GM12878 (cell line): Measurements from ENCODE around the gene ITGA1. TPM values are rescaled to one million over a fixed set of nuclear protein-coding genes. Genes with fewer than 3 reads are reported as not detected.

Source experiments
- ATAC-seq: fragments of 200-7000 bp; cut with Tn5 transposase; 3 replicates; pipeline ENCODE4 v1.9.1; 2020; ENCODE audit warnings: mild to moderate bottlenecking, moderate library complexity
- BruUV-seq: library from RNA; stranded (reverse); fragments of 400-500 nt; replicated peaks from 2 replicates; lab custom pipeline; 2021; lab: Mats Ljungman, UMichigan
- CTCF ChIA-PET: fragments of 300-600 bp; sonication (Branson Sonifier 250); formaldehyde crosslinking; extraction: SDS; loops from one replicate; lab custom pipeline; 2021; ENCODE audit warnings: inconsistent platforms; lab: Yijun Ruan, JAX
- POLR2A ChIA-PET: fragments of 350-600 bp; formaldehyde crosslinking; extraction: SDS; loops from one replicate; lab custom pipeline; 2021; ENCODE audit warnings: inconsistent platforms; lab: Charles Lee
- RAD21 ChIA-PET: fragments of 300-600 bp; sonication (Branson Sonifier 250); formaldehyde crosslinking; loops from one replicate; lab custom pipeline; 2023; ENCODE audit warnings: antibody characterized with exemption; ENCODE audit not compliant: unreplicated experiment; lab: Charles Lee
- SMC1A ChIA-PET: fragments of 300-600 bp; sonication (Branson Sonifier 250); formaldehyde crosslinking; loops from one replicate; lab custom pipeline; 2023; ENCODE audit not compliant: unreplicated experiment, uncharacterized antibody; lab: Charles Lee
- DNase-seq: peaks from one replicate; pipeline ENCODE4 v3.0.0-alpha.2; 2011; ENCODE audit warnings: low read depth, low spot score
- FAIRE-seq: peaks from 3 replicates; lab custom pipeline; 2011; peaks lifted over from hg19 to GRCh38; lab: Jason Lieb, UNC
- H2AFZ ChIP-seq: 2 replicates; pipeline ENCODE4 v1.6.0; 2011; ENCODE audit warnings: low read depth, low read length, control low read depth; ENCODE audit not compliant: control insufficient read depth
- H3K27ac ChIP-seq: 2 replicates; pipeline ENCODE4 v1.5.1; 2011; ENCODE audit warnings: control low read depth; ENCODE audit not compliant: control insufficient read depth, insufficient read depth
- H3K27me3 ChIP-seq, 2 experiments: replicated peaks in 1 of 2; 2 replicates each; pipeline versions ENCODE4 v1.6.0 to v1.6.1; 2011; ENCODE audit warnings: low read length in 1 of 2; ENCODE audit not compliant: control insufficient read depth in 2 of 2, insufficient read depth in 2 of 2
- H3K36me3 ChIP-seq, 2 experiments: 2 replicates each; pipeline ENCODE4 v1.5.1; 2011; ENCODE audit warnings: low read length in 1 of 2; ENCODE audit not compliant: control insufficient read depth in 2 of 2, insufficient read depth in 2 of 2
- H3K4me1 ChIP-seq: 2 replicates; pipeline ENCODE4 v1.6.1; 2011; ENCODE audit warnings: mild to moderate bottlenecking, low read length, moderate library complexity, mixed read lengths; ENCODE audit not compliant: control insufficient read depth, insufficient read depth
- H3K4me2 ChIP-seq: 2 replicates; pipeline ENCODE4 v1.6.0; 2011; ENCODE audit warnings: control low read depth; ENCODE audit not compliant: control insufficient read depth, insufficient read depth
- H3K4me3 ChIP-seq: fragments of 200-600 bp; sonication (generic); 2 replicates; pipeline ENCODE4 v1.5.1; 2016
- H3K79me2 ChIP-seq: 2 replicates; pipeline ENCODE4 v1.6.0; 2011; ENCODE audit warnings: low read length; ENCODE audit not compliant: control insufficient read depth, insufficient read depth
- H3K9ac ChIP-seq: 2 replicates; pipeline ENCODE4 v1.8.0; 2011; ENCODE audit warnings: low read length, control low read depth, mixed read lengths; ENCODE audit not compliant: control insufficient read depth, insufficient read depth
- H3K9me3 ChIP-seq: replicated peaks from 3 replicates; pipeline ENCODE4 v1.5.1; 2011; ENCODE audit warnings: mild to moderate bottlenecking, low read length; ENCODE audit not compliant: control insufficient read depth, insufficient read depth
- H4K20me1 ChIP-seq: 2 replicates; pipeline ENCODE4 v1.6.0; 2011; ENCODE audit not compliant: control insufficient read depth, insufficient read depth
- BCL11A ChIP-seq: IDR thresholded peaks from 2 replicates; pipeline ENCODE4 v1.6.1; 2011; ENCODE audit warnings: low read depth, low read length
- IKZF2 ChIP-seq, 2 experiments: fragments of 450-650 bp; IDR thresholded peaks; 2 replicates each; pipeline ENCODE4 v1.6.1; 2017; ENCODE audit warnings: mild to moderate bottlenecking in 2 of 2, moderate library complexity in 2 of 2
- JUNB ChIP-seq: IDR thresholded peaks from 2 replicates; pipeline ENCODE4 v1.6.1; 2016; ENCODE audit warnings: antibody characterized with exemption, mild to moderate bottlenecking
- JUND ChIP-seq: IDR thresholded peaks from 2 replicates; pipeline ENCODE4 v1.6.1; 2012; ENCODE audit warnings: low read depth, mild to moderate bottlenecking, low read length, improper control_type of control experiment, moderate library complexity
- MEF2A ChIP-seq: IDR thresholded peaks from 2 replicates; pipeline ENCODE4 v1.6.1; 2011; ENCODE audit warnings: low read depth, mild to moderate bottlenecking, low read length, moderate library complexity; ENCODE audit not compliant: insufficient read depth
- NR2F1 ChIP-seq: fragments of 450-650 bp; conservative IDR thresholded peaks from 2 replicates; pipeline ENCODE4 v1.6.1; 2017; ENCODE audit warnings: mild to moderate bottlenecking
- SPI1 ChIP-seq: IDR thresholded peaks from 2 replicates; pipeline ENCODE4 v1.6.1; 2011; ENCODE audit warnings: low read depth, mild to moderate bottlenecking, low read length, moderate library complexity, borderline replicate concordance; ENCODE audit not compliant: insufficient read depth
- ZBED1 ChIP-seq: IDR thresholded peaks from 2 replicates; pipeline ENCODE4 v1.6.1; 2016; ENCODE audit warnings: borderline replicate concordance
- ZNF274 ChIP-seq: IDR thresholded peaks from one replicate; pipeline ENCODE4 v1.8.0; 2011; ENCODE audit not compliant: insufficient read length, insufficient read depth
- WGBS: methylation state at CpG from one replicate; pipeline ENCODE4 v1.1.6; 2016; ENCODE audit warnings: low lambda C conversion rate; ENCODE audit not compliant: insufficient replicate concordance, insufficient coverage; ENCODE audit errors: missing lambda C conversion rate; 5-methylcytosine and 5-hydroxymethylcytosine counted together
- in situ Hi-C: fragments of 300-500 bp; cut with MboI; formaldehyde crosslinking; loops from 9 replicates; pipeline ENCODE4 v1.14.3; 2018; ENCODE audit warnings: mixed read lengths
- intact Hi-C: fragments of 100-400 bp; cut with micrococcal nuclease; formaldehyde crosslinking; loops from one replicate; pipeline ENCODE4 v1.14.2; 2022; ENCODE audit not compliant: unreplicated experiment
- polyA plus RNA-seq, 11 experiments: library from polyadenylated mRNA; depleted of rRNA in 4 of 11; unstranded in 6 of 11; stranded (reverse) in 5 of 11; fragments of >200 nt; fragmentation: Nextera tagmentation in 4 of 11; fragmentation: Illumina TruSeq in 1 of 11; extraction: Ambion mirVana in 4 of 11; extraction: Trizol in 1 of 11; gene quantifications; 1 replicate in 1 of 11; 2 replicates in 10 of 11; pipeline versions ENCODE4 v1.2.1 to v1.2.3, GENCODE V29; 2011 to 2016; ENCODE audit warnings: inconsistent platforms in 2 of 11, missing spikeins in 2 of 11, low read depth in 1 of 11
- total RNA-seq, 4 experiments: library from RNA; depleted of rRNA in 3 of 4; stranded (reverse); fragments of >200 nt in 3 of 4; fragmentation: Illumina TruSeq in 1 of 4; extraction: Trizol in 1 of 4; gene quantifications; 2 replicates each; pipeline versions ENCODE4 v1.2.1 to v1.2.3, GENCODE V29; 2013 to 2021
- TF ChIP-seq, protein P1 (sequence below): fragments of 450-650 bp; IDR thresholded peaks from 2 replicates; pipeline ENCODE4 v1.6.1; 2016; ENCODE audit warnings: mild to moderate bottlenecking
- TF ChIP-seq, protein P2 (sequence below): IDR thresholded peaks from 2 replicates; pipeline ENCODE4 v1.6.1; 2011; ENCODE audit warnings: low read depth, low read length, improper control_type of control experiment, borderline replicate concordance
- TF ChIP-seq, protein P3 (sequence below): IDR thresholded peaks from 2 replicates; pipeline ENCODE4 v1.6.1; 2012; ENCODE audit warnings: low read length, inconsistent platforms
- TF ChIP-seq, protein P4 (sequence below): fragments of 450-650 bp; IDR thresholded peaks from 2 replicates; pipeline ENCODE4 v1.6.1; 2017; ENCODE audit warnings: low read depth, mild to moderate bottlenecking, moderate library complexity

The ITGA1 gene
- total and polyA plus RNA-seq, 10 of the 15 experiments (the other 5 are each of a cell fraction or from before 2014, with no cell fraction given): 0.02 to 0.56 (median 0.19) TPM

DNA sequence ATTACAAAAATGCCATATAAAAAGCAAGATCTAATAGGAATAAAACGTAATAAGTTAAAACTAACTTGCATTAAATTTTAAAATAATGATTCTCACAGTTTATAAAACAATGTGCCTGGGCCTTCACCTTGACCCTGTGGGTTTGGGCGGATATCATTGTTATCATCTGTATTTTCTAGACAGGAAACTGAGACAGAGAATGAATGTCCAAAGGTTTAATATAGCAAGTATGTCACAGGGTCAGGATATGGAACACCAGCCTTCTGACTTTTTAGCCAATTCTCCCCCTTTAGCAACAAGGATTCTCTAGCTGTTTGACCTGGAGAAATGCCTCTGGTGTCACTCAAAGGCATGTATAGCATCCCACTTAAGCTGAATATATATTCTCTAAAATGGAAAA, 67.2 kb downstream of the ITGA1 start:
- RAD21 ChIA-PET: no interaction called here
- H3K4me1 ChIP-seq: no peaks in the 10 kb centered on the region
- no peak overlapping the region for H3K4me3 ChIP-seq
- no peaks in the 10 kb centered on the region for H4K20me1 ChIP-seq
- in situ Hi-C loops (no loop called here), intact Hi-C loops (no loop called here)
- DNase-seq (no peak), ATAC-seq (no peak), FAIRE-seq (no peak)
- SMC1A ChIA-PET: no interaction called here
- no peaks in the 10 kb centered on the region for H3K79me2 ChIP-seq
- WGBS: 6% methylated on average over 2 of the region's 2 CpGs
- H3K9me3 ChIP-seq: no peaks in the 10 kb centered on the region
- H3K27me3 ChIP-seq: no peaks in the 10 kb centered on the region
- H3K27ac ChIP-seq: no peak overlapping the region
- no peak for TF ChIP-seq ZBED1
- TF ChIP-seq, protein P1, sequence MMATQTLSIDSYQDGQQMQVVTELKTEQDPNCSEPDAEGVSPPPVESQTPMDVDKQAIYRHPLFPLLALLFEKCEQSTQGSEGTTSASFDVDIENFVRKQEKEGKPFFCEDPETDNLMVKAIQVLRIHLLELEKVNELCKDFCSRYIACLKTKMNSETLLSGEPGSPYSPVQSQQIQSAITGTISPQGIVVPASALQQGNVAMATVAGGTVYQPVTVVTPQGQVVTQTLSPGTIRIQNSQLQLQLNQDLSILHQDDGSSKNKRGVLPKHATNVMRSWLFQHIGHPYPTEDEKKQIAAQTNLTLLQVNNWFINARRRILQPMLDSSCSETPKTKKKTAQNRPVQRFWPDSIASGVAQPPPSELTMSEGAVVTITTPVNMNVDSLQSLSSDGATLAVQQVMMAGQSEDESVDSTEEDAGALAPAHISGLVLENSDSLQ: no peak
- TF ChIP-seq ZNF274: no peak
- TF ChIP-seq, protein P2, sequence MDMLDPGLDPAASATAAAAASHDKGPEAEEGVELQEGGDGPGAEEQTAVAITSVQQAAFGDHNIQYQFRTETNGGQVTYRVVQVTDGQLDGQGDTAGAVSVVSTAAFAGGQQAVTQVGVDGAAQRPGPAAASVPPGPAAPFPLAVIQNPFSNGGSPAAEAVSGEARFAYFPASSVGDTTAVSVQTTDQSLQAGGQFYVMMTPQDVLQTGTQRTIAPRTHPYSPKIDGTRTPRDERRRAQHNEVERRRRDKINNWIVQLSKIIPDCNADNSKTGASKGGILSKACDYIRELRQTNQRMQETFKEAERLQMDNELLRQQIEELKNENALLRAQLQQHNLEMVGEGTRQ: no peak
- no peak for TF ChIP-seq BCL11A
- no peak overlapping the region for H2AFZ ChIP-seq
- CTCF ChIA-PET: interaction anchor here (0.7 kb wide), 1 partner anchor 9 kb away, joined by 3 read pairs; no protein-coding TSS in a partner anchor
- no peak overlapping the region for H3K4me2 ChIP-seq
- POLR2A ChIA-PET: no interaction called here
- no TSS peak for BruUV-seq
- H3K36me3 ChIP-seq: no peaks in the 10 kb centered on the region
- no peak overlapping the region for H3K9ac ChIP-seq

DNA sequence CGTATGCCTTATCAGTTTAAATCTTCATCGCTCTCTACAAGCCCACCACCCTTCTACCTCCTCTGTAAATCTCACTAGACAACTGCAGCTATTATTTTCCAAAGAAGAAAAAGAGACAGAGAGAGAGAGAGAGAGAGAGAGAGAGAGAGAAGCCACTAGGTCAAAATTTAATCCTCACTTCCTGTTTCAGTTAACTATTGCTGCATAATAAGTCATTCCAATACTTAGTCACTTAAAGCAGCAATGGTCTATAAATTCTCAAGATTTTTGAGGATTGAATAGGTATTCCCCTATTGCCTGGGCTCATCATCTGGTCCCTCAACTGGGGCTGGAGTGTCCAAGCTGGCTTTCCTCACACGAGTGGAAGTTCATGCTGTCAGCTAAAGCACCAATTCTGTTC, 68.8 kb downstream of the ITGA1 start:
- no peaks in the 10 kb centered on the region for H3K4me1 ChIP-seq
- in situ Hi-C loops: no loop called here
- no peak overlapping the region for H3K9ac ChIP-seq
- no peaks in the 10 kb centered on the region for H4K20me1 ChIP-seq
- CTCF ChIA-PET: interaction anchor here (0.6 to 1.0 kb wide), 2 partner anchors 13 to 24 kb away, joined by 3 to 4 read pairs; no protein-coding TSS in a partner anchor
- no peak for DNase-seq
- intact Hi-C loops: no loop called here
- H3K4me3 ChIP-seq: no peak overlapping the region
- POLR2A ChIA-PET: interaction anchor here (0.8 kb wide), 1 partner anchor 57 kb away, joined by 3 read pairs; no protein-coding TSS in a partner anchor
- no peak overlapping the region for H2AFZ ChIP-seq
- RAD21 ChIA-PET: no interaction called here
- no peaks in the 10 kb centered on the region for H3K27me3 ChIP-seq
- H3K27ac ChIP-seq: no peak overlapping the region
- 49% methylated on average over 3 of the region's 3 CpGs for WGBS
- H3K9me3 ChIP-seq: no peaks in the 10 kb centered on the region
- no peak overlapping the region for H3K4me2 ChIP-seq
- BruUV-seq: no TSS peak
- peak; percentile 59 for ATAC-seq
- SMC1A ChIA-PET: interaction anchor here (1.4 to 1.8 kb wide), 2 partner anchors 24 to 57 kb away, joined by 3 to 5 read pairs; no protein-coding TSS in a partner anchor
- no peaks in the 10 kb centered on the region for H3K36me3 ChIP-seq
- FAIRE-seq: no peak
- H3K79me2 ChIP-seq: no peaks in the 10 kb centered on the region
- TF ChIP-seq, protein P3, sequence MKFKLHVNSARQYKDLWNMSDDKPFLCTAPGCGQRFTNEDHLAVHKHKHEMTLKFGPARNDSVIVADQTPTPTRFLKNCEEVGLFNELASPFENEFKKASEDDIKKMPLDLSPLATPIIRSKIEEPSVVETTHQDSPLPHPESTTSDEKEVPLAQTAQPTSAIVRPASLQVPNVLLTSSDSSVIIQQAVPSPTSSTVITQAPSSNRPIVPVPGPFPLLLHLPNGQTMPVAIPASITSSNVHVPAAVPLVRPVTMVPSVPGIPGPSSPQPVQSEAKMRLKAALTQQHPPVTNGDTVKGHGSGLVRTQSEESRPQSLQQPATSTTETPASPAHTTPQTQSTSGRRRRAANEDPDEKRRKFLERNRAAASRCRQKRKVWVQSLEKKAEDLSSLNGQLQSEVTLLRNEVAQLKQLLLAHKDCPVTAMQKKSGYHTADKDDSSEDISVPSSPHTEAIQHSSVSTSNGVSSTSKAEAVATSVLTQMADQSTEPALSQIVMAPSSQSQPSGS: 0 out of 2 replicates have a peak, but pooled peaks have one; percentile 33
- TF ChIP-seq, protein P4, sequence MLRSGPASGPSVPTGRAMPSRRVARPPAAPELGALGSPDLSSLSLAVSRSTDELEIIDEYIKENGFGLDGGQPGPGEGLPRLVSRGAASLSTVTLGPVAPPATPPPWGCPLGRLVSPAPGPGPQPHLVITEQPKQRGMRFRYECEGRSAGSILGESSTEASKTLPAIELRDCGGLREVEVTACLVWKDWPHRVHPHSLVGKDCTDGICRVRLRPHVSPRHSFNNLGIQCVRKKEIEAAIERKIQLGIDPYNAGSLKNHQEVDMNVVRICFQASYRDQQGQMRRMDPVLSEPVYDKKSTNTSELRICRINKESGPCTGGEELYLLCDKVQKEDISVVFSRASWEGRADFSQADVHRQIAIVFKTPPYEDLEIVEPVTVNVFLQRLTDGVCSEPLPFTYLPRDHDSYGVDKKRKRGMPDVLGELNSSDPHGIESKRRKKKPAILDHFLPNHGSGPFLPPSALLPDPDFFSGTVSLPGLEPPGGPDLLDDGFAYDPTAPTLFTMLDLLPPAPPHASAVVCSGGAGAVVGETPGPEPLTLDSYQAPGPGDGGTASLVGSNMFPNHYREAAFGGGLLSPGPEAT: 0 out of 2 replicates have a peak, but pooled peaks have one; percentile 17
- no peak for TF ChIP-seq JUND
- peak; percentile 54 for TF ChIP-seq JUNB
- 0 out of 2 replicates have a peak, but pooled peaks have one; percentile 13 for TF ChIP-seq MEF2A
- no peak for TF ChIP-seq NR2F1
- peak; percentile 54; the same call in 1 of the 2 replicates for TF ChIP-seq SPI1
- 0 out of 4 replicates have a peak, but pooled peaks of 1 of the 2 experiments have one; percentile 21 for TF ChIP-seq IKZF2 (IDR thresholded peaks at IDR 0.05)
